ENCODE measurements around the gene GOLGA8K.
"Not testable (repeated sequence)": the region's sequence is repeated elsewhere in the genome, so short reads cannot be mapped to it uniquely, and the experiment has no call there.

Gene GOLGA8K

DNA sequence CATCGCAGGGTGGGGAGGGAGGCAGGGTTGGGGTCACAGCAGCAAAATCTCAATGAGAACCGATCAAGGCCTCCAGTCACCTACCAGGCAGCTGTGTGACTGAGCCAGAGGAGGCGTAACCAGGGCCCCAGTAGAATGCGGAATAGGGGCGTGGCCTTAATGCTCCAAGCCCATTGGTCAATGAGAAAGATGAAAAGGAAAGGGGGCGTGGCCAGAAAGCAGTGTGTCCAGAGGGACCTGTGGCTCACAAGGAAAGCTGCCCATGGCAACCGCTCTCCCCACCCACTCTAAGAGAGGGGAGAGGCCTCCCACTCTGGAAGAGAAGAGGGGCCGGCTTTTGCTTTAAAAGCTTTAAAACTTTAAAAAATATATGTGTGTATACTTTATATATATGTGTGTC is at the start of gene GOLGA8K:
GOLGA8K (minus strand) TSS at position 101 of the 400 bp plus-strand sequence; CDS start at position 3, 98 bp downstream.
- H3K4me3 ChIP-seq (ENCODE audit: control insufficient read depth, low read depth, low read length); DNase-seq (ENCODE audit: low read depth): not testable (repeated sequence)

DNA sequence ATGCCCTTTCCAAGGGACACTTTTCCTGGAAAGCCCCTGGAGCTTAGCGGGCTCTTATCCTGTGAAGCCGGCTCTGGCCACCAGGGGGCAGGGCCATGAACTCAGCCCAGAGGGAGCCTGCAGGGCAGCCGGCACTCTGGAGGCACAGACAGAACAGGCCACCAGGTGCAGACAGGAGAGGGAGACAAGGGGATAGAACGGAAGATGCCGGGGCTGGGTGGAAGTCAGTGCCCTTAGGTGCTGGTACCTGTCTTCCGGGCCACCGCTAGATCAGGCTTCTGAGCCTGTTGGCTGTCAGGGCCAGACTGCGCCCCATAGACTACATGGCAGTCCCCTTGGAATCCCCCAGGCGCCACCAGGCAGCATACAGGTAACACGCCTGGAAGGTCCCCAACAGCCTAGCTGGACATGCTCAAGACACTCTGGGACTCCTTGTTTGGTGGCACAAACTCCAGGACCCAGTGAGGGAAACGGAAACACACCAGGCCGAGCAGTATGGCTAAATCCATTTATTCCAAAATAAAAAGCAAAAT is 37.4 kb upstream of the GOLGA8K start:
- not testable (repeated sequence) for DNase-seq (ENCODE audit: low read depth); H3K4me3 ChIP-seq (ENCODE audit: control insufficient read depth, low read depth, low read length)

DNA sequence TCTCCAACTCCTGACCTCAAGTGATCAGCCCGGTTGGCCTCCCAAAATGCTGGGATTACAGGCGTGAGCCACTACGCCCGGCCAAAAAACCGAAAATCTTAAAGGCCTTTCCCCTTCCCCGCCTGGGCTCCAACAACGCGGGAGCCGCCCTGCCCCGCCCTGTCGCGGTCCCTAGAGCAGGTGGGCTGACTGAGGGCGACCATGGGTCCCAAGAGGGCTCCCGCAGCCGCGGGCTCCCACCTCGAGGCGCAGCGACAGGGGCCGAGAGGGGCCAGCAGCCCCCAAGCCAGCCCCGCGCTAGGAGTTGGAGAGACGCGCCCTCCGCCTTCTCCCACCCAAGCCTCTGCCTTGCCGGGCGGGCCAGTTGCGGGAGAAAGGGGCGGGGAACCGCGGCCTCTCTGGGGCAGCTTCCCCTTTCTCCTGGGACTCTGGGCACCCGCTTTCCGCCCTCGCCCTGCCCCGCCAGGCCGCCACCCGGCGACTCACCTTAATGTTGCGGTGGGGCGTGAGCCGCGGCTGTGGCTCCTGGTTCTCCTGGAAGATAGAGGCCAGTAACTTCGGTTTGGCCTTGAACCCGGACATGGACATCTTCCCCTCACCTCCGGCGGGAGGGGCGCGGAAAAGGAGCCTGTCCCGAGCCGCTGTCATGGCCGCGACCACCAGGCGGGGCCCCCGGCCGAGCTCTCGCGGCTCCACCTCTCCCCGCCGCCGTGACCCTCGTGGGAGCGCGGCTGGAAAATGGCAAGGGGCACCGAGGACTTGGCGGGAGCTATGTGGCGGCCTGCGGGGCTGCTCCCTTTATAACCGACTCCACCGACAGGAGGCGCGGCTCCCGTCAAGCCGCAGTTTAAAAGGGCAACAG is 31.2 kb upstream of the GOLGA8K start:
- not testable (repeated sequence) for DNase-seq (ENCODE audit: low read depth)

GRCh38 chr15:32427635-32428034 is 24.5 kb upstream of the GOLGA8K start:
- H3K4me3 ChIP-seq (ENCODE audit: control insufficient read depth, low read depth, low read length); DNase-seq (ENCODE audit: low read depth): not testable (repeated sequence)

More for the DNA sequence above, 31.2 kb upstream of the GOLGA8K start:
- H3K4me3 ChIP-seq (ENCODE audit: control insufficient read depth, low read depth, low read length) = not testable (repeated sequence)

- H3K4me3 ChIP-seq (ENCODE audit: control insufficient read depth, low read depth, low read length); DNase-seq (ENCODE audit: low read depth): not testable (repeated sequence)
Measured at GRCh38 chr15:32426511-32426910, 23.4 kb upstream of the GOLGA8K start.

DNA sequence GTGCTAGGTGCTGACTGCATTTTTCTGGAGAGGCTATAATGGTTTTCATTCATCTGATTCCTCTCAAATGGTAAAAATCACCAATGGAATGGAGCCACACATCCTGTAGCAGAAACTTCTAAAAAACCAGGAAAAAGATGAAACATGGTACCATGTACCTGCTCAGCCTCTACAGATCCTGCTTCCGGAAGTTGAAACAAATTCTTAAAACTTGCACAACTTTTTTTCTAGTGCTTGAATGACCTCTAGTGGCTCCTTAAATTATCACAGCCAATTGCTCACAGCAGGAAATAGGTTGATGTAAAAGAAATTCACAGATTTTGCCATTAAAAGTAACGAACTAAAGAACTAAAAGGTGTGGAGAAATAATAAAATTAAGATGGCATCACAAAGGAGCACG is 4.8 kb upstream of the GOLGA8K start:
- DNase-seq (ENCODE audit: low read depth) = not testable (repeated sequence)

DNA sequence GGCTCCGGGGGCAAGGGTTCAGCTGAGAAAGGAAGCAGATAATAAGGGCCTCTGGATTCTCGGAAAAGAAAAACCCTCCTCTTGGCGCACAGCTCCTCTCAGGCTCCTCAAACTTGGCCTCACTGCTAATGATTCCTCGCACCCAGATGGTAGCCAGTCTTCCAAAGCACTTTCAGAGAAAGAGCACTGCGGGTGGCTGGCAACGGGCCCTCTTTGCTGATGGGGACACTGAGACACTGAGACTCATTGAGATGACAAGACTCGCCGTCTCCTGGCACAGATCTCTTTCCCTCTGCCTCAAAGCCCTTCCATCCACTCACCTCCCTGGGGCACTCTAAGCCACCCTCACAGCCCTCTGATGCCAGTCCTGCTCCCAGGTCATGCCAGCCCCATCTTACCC is 6.6 kb downstream of the GOLGA8K start:
- H3K4me3 ChIP-seq (ENCODE audit: control insufficient read depth, low read depth, low read length); DNase-seq (ENCODE audit: low read depth): not testable (repeated sequence)

More for the DNA sequence above, 4.8 kb upstream of the GOLGA8K start:
- not testable (repeated sequence) for H3K4me3 ChIP-seq (ENCODE audit: control insufficient read depth, low read depth, low read length)

DNA sequence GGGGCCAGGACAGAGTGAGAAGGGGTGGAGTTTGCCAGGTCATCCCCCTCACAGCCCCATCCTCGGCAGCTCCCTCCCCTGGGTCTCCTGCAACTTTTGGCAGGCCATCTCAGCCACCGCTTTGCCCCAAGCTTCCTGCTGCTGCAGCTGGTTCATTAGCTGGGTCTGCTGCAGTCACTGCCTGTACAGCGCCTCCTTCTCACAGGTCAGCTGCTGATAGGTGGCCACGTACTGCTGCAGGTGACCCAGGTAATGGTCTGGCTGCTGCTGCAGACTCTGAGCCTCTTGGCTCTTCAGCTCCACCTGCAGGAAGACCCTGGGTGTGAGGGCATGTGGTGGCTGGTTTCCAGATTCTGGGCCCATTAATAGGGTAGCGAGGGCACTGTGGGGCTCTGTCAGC is 8.3 kb downstream of the GOLGA8K start:
- H3K4me3 ChIP-seq (ENCODE audit: control insufficient read depth, low read depth, low read length); DNase-seq (ENCODE audit: low read depth): not testable (repeated sequence)

DNA sequence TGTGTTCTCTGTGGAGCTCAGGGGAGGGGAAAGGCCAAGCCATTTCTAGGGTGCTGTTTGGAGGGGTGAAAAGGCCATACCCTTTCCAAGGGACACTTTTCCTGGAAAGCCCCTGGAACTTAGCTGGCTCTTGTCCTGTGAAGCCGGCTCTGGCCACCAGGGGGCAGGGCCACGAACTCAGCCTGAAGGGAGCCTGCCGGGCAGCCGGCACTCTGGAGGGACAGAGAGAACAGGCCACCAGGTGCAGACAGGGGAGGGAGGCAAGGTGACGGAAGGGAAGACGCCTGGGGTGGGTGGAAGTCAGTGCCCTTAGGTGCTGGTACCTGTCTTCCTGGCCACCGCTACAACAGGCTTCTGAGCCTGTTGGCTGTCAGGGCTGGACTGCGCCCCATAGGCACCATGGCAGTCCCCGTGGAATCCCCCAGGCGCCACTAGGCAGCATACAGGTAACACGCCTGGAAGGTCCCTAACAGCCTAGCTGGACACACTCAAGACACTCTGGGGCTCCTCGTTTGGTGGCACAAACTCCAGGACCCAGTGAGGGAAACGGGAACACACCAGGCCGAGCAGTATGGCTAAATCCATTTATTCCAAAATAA is 14.9 kb downstream of the GOLGA8K start:
- not testable (repeated sequence) for H3K4me3 ChIP-seq (ENCODE audit: control insufficient read depth, low read depth, low read length); DNase-seq (ENCODE audit: low read depth)

DNA sequence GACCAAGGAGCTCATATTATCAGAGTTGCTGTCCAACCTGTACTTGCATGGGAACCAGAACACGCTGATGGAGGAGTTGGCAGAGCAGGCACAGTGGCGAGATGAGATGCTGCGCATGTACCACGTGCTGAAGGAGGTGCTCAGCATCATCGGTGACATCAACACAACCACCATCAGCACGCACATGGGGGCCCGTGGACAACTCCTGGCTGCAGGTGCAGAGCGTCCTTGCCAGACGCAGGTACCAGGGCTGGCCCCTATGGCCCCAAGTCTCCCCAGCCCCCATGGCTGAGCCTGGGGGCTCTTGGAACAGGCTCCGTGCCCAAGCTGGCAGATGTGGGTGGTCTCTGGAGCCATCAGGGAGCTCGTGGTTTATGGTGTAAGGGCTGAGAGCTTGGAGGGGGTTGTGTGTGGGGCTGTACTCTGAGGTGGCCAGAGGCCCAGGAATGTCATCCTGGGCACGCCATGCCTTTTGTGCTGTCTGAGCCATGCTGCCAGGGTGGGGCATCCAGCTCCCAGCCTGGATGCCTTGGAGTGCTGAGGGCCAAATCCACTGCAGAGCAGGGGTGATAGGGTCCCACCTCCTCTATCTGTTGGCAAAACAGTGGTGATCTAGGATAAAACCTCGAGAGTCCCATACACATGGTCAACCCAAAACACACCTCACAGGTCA is 17.1 kb downstream of the GOLGA8K start:
- not testable (repeated sequence) for DNase-seq (ENCODE audit: low read depth); H3K4me3 ChIP-seq (ENCODE audit: control insufficient read depth, low read depth, low read length)

- DNase-seq (ENCODE audit: low read depth); H3K4me3 ChIP-seq (ENCODE audit: control insufficient read depth, low read depth, low read length): not testable (repeated sequence)
Measured at GRCh38 chr15:32374185-32374584, 28.9 kb downstream of the GOLGA8K start.

DNA sequence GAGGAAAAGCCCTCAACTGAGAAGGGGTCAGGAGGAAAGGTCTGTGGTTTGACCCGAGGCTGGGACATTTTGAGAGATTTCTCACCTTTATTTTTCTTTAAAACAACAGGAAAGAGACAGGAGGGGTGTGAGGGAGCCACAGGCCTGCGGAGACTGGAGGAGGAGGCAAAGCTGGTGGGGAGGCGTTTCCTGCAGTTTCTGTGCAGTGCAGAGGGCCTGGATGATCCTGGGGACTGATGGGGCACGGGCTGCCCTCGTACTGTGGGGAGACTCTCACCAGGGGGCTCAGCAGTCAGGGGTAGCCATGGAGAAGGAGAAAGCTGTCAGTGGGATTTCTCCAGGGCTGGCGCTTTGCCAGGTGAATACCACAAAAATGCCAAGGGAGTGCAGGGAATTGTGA is 29.4 kb downstream of the GOLGA8K start:
- not testable (repeated sequence) for DNase-seq (ENCODE audit: low read depth); H3K4me3 ChIP-seq (ENCODE audit: control insufficient read depth, low read depth, low read length)

GRCh38 chr15:32372075-32372474 is 31.0 kb downstream of the GOLGA8K start:
- not testable (repeated sequence) for DNase-seq (ENCODE audit: low read depth); H3K4me3 ChIP-seq (ENCODE audit: control insufficient read depth, low read depth, low read length)

GRCh38 chr15:32370526-32370925 is 32.6 kb downstream of the GOLGA8K start:
- not testable (repeated sequence) for H3K4me3 ChIP-seq (ENCODE audit: control insufficient read depth, low read depth, low read length); DNase-seq (ENCODE audit: low read depth)

GRCh38 chr15:32370064-32370463 is 33.0 kb downstream of the GOLGA8K start:
- H3K4me3 ChIP-seq (ENCODE audit: control insufficient read depth, low read depth, low read length); DNase-seq (ENCODE audit: low read depth): not testable (repeated sequence)

- not testable (repeated sequence) for DNase-seq (ENCODE audit: low read depth); H3K4me3 ChIP-seq (ENCODE audit: control insufficient read depth, low read depth, low read length)
Measured at GRCh38 chr15:32366492-32366891, 36.6 kb downstream of the GOLGA8K start.

- not testable (repeated sequence) for H3K4me3 ChIP-seq (ENCODE audit: control insufficient read depth, low read depth, low read length); DNase-seq (ENCODE audit: low read depth)
Measured at GRCh38 chr15:32365955-32366354, 37.1 kb downstream of the GOLGA8K start.

GRCh38 chr15:32364944-32365343 is 38.1 kb downstream of the GOLGA8K start:
- not testable (repeated sequence) for DNase-seq (ENCODE audit: low read depth); H3K4me3 ChIP-seq (ENCODE audit: control insufficient read depth, low read depth, low read length)

DNA sequence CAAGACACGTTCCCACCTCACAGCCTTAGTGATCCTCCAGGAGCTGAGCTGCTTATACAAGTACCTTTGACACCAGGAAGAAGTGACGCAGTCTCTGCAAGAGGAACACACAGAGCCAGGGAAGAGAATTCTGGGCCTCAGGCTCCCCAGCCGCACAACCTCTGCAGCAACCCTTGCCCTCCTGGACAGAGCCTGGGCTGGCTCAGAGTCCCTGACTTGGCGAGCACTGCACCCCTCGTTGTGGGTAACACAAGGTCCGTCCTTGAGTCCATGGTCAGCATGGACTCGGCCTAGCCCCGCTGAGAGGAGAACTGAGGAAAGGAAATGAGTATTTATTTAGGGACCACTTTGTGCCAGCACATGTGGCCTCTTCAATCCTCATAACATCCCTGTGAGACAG is 39.6 kb downstream of the GOLGA8K start:
- not testable (repeated sequence) for H3K4me3 ChIP-seq (ENCODE audit: control insufficient read depth, low read depth, low read length); DNase-seq (ENCODE audit: low read depth)

Measured in fibroblast of mammary gland (primary cell).